ENCODE data around the gene NDUFS8. TPM values are rescaled to one million over a fixed set of nuclear protein-coding genes. Genes with fewer than 3 reads are reported as not detected.

NDUFS8 gene
- polyA plus RNA-seq, 3 donors: 62.9 to 141 (median 114) TPM

DNA sequence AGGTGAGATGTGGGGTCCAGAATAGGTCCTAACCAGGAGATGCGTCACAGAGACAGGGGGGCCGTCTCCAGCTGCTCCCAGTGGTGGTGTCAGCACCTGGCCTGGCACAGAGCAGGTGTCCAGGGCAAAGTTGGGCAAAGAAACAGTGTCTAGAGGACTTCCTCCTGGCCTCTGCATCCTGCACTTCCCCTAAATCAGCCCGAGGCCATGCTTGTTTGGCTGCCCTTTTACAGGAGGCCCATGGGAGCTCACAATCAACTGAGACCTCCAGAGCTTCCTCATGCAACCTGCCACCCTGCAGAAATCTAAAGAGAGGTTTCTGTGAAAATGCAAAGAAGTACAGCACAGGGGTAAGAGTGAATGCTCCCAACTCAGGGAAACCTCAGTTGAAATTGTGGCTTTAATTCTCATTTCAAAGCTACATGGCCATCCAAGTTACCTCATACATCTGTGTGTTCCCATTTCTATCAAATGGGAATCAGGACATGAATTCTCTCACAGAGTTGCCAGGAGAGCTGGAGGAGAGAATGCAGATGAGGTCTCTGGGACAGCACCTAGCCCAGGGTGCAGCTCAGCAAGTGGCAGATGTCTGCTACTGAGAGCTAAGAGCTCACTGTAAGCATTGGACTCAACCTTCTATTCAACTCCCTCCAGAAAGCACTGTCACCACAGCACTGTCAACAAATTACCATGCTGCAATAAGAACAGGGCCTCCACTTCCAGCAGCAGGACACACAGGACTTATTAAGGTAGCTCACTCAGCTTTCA, 41.0 kb downstream of the NDUFS8 start:
- H3K27ac Mint-ChIP-seq: peak overlapping the region in 2 of 7 donors; percentile 3 to 44
- DNase-seq: no peak
- H3K36me3 ChIP-seq (replicated peaks in 1 of 2; ENCODE audit: control insufficient read depth in 1 of 2, insufficient read depth in 2 of 2, low read length in 2 of 2): peaks cover 52 to 91% of the 10 kb centered on the region in 2 donors
- no peaks in the 10 kb centered on the region for H3K27me3 ChIP-seq (ENCODE audit: control insufficient read depth in 2 of 2, insufficient read depth in 2 of 2, low read length in 2 of 2)
- 63% methylated on average over 3 of the region's 3 CpGs for whole genome bisulfite sequencing (ENCODE audit: insufficient coverage)
- H2AFZ ChIP-seq (ENCODE audit: insufficient read depth, low read depth, low read length, poor library complexity, severe bottlenecking): no peak overlapping the region
- H3K27me3 Mint-ChIP-seq (ENCODE audit: low read depth in 3 of 3): no peaks in the 10 kb centered on the region
- no peak overlapping the region for H3K27ac ChIP-seq (ENCODE audit: low read depth in 1 of 2, low read length in 2 of 2)
- H3K4me2 ChIP-seq (replicated peaks; ENCODE audit: extremely low read depth, low read length, poor library complexity, severe bottlenecking): no peak overlapping the region
- intact Hi-C loops (cut with micrococcal nuclease): no loop called here
- no peak overlapping the region for H3K4me3 ChIP-seq (replicated peaks in 1 of 3; ENCODE audit: low read depth in 2 of 3, low read length in 3 of 3)
- no peaks in the 10 kb centered on the region for H4K20me1 ChIP-seq (ENCODE audit: insufficient read depth, low read length)
- H3K9me3 Mint-ChIP-seq: no peaks in the 10 kb centered on the region
- H3K79me2 ChIP-seq (ENCODE audit: insufficient read depth, low read length): no peaks in the 10 kb centered on the region
- H3K4me1 Mint-ChIP-seq: peaks cover 7% of the 10 kb centered on the region
- H3K9ac ChIP-seq (ENCODE audit: insufficient read depth, low read length, poor library complexity, severe bottlenecking): no peak overlapping the region
- H3K4me3 Mint-ChIP-seq: no peak overlapping the region
- no peaks in the 10 kb centered on the region for H3K9me3 ChIP-seq (replicated peaks in 1 of 2; ENCODE audit: control insufficient read depth in 1 of 2, insufficient read depth in 1 of 2, low read length in 2 of 2)
- no peaks in the 10 kb centered on the region for H3K4me1 ChIP-seq (ENCODE audit: control insufficient read depth in 1 of 2, insufficient read depth in 2 of 2, low read length in 2 of 2)
- TF ChIP-seq, protein P1, sequence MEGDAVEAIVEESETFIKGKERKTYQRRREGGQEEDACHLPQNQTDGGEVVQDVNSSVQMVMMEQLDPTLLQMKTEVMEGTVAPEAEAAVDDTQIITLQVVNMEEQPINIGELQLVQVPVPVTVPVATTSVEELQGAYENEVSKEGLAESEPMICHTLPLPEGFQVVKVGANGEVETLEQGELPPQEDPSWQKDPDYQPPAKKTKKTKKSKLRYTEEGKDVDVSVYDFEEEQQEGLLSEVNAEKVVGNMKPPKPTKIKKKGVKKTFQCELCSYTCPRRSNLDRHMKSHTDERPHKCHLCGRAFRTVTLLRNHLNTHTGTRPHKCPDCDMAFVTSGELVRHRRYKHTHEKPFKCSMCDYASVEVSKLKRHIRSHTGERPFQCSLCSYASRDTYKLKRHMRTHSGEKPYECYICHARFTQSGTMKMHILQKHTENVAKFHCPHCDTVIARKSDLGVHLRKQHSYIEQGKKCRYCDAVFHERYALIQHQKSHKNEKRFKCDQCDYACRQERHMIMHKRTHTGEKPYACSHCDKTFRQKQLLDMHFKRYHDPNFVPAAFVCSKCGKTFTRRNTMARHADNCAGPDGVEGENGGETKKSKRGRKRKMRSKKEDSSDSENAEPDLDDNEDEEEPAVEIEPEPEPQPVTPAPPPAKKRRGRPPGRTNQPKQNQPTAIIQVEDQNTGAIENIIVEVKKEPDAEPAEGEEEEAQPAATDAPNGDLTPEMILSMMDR (IDR thresholded peaks at IDR 0.05): no peak
- H3K36me3 Mint-ChIP-seq: peaks cover 62 to 82% of the 10 kb centered on the region in 2 donors

DNA sequence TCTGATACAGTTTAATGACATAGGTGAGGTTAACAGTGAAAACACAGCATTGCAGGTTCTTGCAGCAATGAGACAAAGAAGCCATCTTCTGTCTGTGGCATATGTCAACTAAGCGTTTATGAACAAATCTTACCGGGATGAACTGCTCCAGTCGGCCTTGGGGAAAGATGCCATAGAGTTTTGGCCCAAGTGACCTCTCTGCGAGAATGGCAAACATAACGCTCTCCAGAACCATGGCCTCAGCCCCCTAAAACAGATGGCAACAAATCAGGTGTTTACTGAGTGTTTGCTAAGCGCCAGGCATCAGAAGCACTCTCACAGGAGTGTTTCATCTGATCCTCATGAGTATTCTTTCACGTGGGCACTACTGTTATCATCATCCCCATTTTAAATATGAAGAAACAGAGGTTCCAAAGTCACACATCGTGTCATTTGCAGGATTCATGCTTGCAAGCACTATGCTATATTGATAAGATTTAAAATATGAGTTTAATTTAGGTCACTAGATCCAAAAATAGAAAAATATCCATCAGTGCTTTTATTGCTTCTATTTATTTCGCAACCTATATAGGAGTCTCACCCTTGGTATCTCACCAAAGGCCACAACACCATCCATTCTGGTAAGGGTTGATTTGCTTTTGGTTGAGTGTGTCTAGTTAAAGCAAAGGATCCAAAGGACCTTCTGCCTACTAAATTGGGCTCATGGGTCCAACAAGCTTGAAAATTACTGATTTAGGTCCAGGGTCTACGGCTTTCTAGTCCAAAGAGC, 44.3 kb downstream of the NDUFS8 start:
- WGBS (ENCODE audit: insufficient coverage): 100% methylated on average over 6 of the region's 10 CpGs
- Histone ChIP-seq H3K9me3 (replicated peaks in 1 of 2; ENCODE audit: control insufficient read depth in 1 of 2, insufficient read depth in 1 of 2, low read length in 2 of 2) (no peaks in the 10 kb centered on the region), H2AFZ (ENCODE audit: insufficient read depth, low read depth, low read length, poor library complexity, severe bottlenecking) (no peak overlapping the region), H3K36me3 (replicated peaks in 1 of 2; ENCODE audit: control insufficient read depth in 1 of 2, insufficient read depth in 2 of 2, low read length in 2 of 2) (peaks cover 28 to 81% of the 10 kb centered on the region in 2 donors), H4K20me1 (ENCODE audit: insufficient read depth, low read length) (no peaks in the 10 kb centered on the region), H3K4me1 (ENCODE audit: control insufficient read depth in 1 of 2, insufficient read depth in 2 of 2, low read length in 2 of 2) (no peaks in the 10 kb centered on the region), H3K27me3 (ENCODE audit: control insufficient read depth in 2 of 2, insufficient read depth in 2 of 2, low read length in 2 of 2) (no peaks in the 10 kb centered on the region), H3K9ac (ENCODE audit: insufficient read depth, low read length, poor library complexity, severe bottlenecking) (no peak overlapping the region), H3K27ac (ENCODE audit: low read depth in 1 of 2, low read length in 2 of 2) (no peak overlapping the region), H3K4me3 (replicated peaks in 1 of 3; ENCODE audit: low read depth in 2 of 3, low read length in 3 of 3) (no peak overlapping the region), H3K4me2 (replicated peaks; ENCODE audit: extremely low read depth, low read length, poor library complexity, severe bottlenecking) (no peak overlapping the region), H3K79me2 (ENCODE audit: insufficient read depth, low read length) (no peaks in the 10 kb centered on the region)
- Mint-ChIP-seq H3K9me3 (no peaks in the 10 kb centered on the region), H3K27me3 (ENCODE audit: low read depth in 3 of 3) (no peaks in the 10 kb centered on the region), H3K4me1 (peaks cover 7% of the 10 kb centered on the region), H3K4me3 (no peak overlapping the region), H3K36me3 (peaks cover 55 to 77% of the 10 kb centered on the region in 2 donors), H3K27ac (no peak overlapping the region)
- DNase-seq: no peak
- TF ChIP-seq, protein P1 (IDR thresholded peaks at IDR 0.05): no peak
- intact Hi-C loops (cut with micrococcal nuclease): no loop called here
